K562 (cell line): ENCODE measurements around the gene PRR14. TPM values are rescaled to one million over a fixed set of nuclear protein-coding genes. Genes with fewer than 3 reads are reported as not detected.

Source experiments
- ATAC-seq: fragments of 200-7000 bp; cut with Tn5 transposase; 3 replicates; pipeline ENCODE4 v1.9.1; 2020; ENCODE audit warnings: moderate library complexity
- BruUV-seq: library from RNA; stranded (reverse); fragments of 400-500 nt; replicated peaks from 2 replicates; lab custom pipeline; 2021; lab: Mats Ljungman, UMichigan
- CTCF ChIA-PET: fragments of 300-600 bp; formaldehyde crosslinking; extraction: SDS; loops from one replicate; lab custom pipeline; 2021; ENCODE audit warnings: low intra/inter-chr PET ratio; lab: Yijun Ruan, JAX
- POLR2A ChIA-PET: fragments of 300-600, 350-650 bp; sonication (Branson Sonifier 250); formaldehyde crosslinking; extraction: SDS; loops from one replicate; lab custom pipeline; 2021; ENCODE audit warnings: antibody characterized with exemption, inconsistent platforms; lab: Yijun Ruan, JAX
- DNase-seq, 4 experiments: peaks; one replicate each; pipeline versions ENCODE4 v3.0.0 to v3.0.0-alpha.2; 2011 to 2018; ENCODE audit warnings: low spot score in 3 of 4, mixed read lengths in 3 of 4; ENCODE audit errors: extremely low read depth in 1 of 4
- FAIRE-seq: peaks from 2 replicates; lab custom pipeline; 2011; peaks lifted over from hg19 to GRCh38; lab: Jason Lieb, UNC
- H2AFZ ChIP-seq: 2 replicates; pipeline ENCODE4 v1.6.0; 2011; ENCODE audit warnings: low read depth, low read length, control low read depth, inconsistent platforms
- H3K27ac ChIP-seq: fragments of 200-600 bp; 3 replicates; pipeline ENCODE4 v1.8.0; 2011; ENCODE audit warnings: low read depth, mild to moderate bottlenecking, control low read depth, inconsistent platforms, low read length, moderate library complexity, mixed read lengths; ENCODE audit errors: extremely low read depth
- H3K27me3 ChIP-seq, 2 experiments: fragments of 300-600 bp in 1 of 2; 2 replicates in 1 of 2; 3 replicates in 1 of 2; pipeline versions ENCODE4 v1.6.0 to v1.8.0; 2011; ENCODE audit warnings: inconsistent platforms in 2 of 2, low read length in 2 of 2, mild to moderate bottlenecking in 1 of 2, mixed read lengths in 1 of 2, moderate library complexity in 1 of 2; ENCODE audit not compliant: control insufficient read depth in 2 of 2, insufficient read depth in 2 of 2
- H3K36me3 ChIP-seq: fragments of 300-600 bp; 3 replicates; pipeline ENCODE4 v1.8.0; 2011; ENCODE audit warnings: mild to moderate bottlenecking, low read length, inconsistent platforms; ENCODE audit not compliant: control insufficient read depth, insufficient read depth
- H3K4me1 ChIP-seq, 2 experiments: fragments of 200-600 bp in 1 of 2; replicated peaks in 1 of 2; 2 replicates in 1 of 2; 3 replicates in 1 of 2; pipeline versions ENCODE4 v1.5.1 to v1.8.0; 2011; ENCODE audit warnings: inconsistent platforms in 2 of 2, low read length in 2 of 2, mild to moderate bottlenecking in 1 of 2, mixed read lengths in 1 of 2, moderate library complexity in 1 of 2; ENCODE audit not compliant: control insufficient read depth in 2 of 2, insufficient read depth in 2 of 2
- H3K4me2 ChIP-seq: 2 replicates; pipeline ENCODE4 v1.6.1; 2011; ENCODE audit warnings: low read length, control low read depth, inconsistent platforms, mixed read lengths; ENCODE audit not compliant: insufficient read depth
- H3K4me3 ChIP-seq: fragments of 200-600 bp; sonication (generic), shearing (Covaris generic); 2 replicates; pipeline ENCODE4 v1.5.1; 2016; ENCODE audit warnings: control low read depth, inconsistent platforms
- H3K79me2 ChIP-seq: fragments of 200-600 bp; 3 replicates; pipeline ENCODE4 v1.8.0; 2011; ENCODE audit warnings: low read length, inconsistent platforms; ENCODE audit not compliant: control insufficient read depth, insufficient read depth
- H3K9ac ChIP-seq, 2 experiments: 2 replicates each; pipeline versions ENCODE4 v1.6.0 to v1.6.1; 2011; ENCODE audit warnings: low read depth in 2 of 2, low read length in 2 of 2, control low read depth in 1 of 2, inconsistent platforms in 1 of 2, mild to moderate bottlenecking in 1 of 2, mixed read lengths in 1 of 2; ENCODE audit not compliant: insufficient read depth in 1 of 2
- H3K9me1 ChIP-seq: one replicate; pipeline ENCODE4 v1.6.0; 2011; ENCODE audit warnings: inconsistent platforms, mild to moderate bottlenecking, low read length, moderate library complexity; ENCODE audit not compliant: control insufficient read depth, insufficient read depth
- H3K9me3 ChIP-seq: replicated peaks from 2 replicates; pipeline ENCODE4 v1.5.1; 2011; ENCODE audit warnings: low read depth, low read length, inconsistent platforms; ENCODE audit not compliant: control insufficient read depth, insufficient read depth
- H4K20me1 ChIP-seq: replicated peaks from 2 replicates; pipeline ENCODE4 v1.6.1; 2011; ENCODE audit warnings: low read length, inconsistent platforms, mixed read lengths; ENCODE audit not compliant: control insufficient read depth, insufficient read depth
- ARID1B ChIP-seq: fragments of 450-650 bp; IDR thresholded peaks from 2 replicates; pipeline ENCODE4 v1.6.1; 2016; ENCODE audit warnings: antibody characterized with exemption, mild to moderate bottlenecking, inconsistent platforms
- ARNT ChIP-seq, 2 experiments: fragments of 450-650 bp; IDR thresholded peaks; 2 replicates each; pipeline ENCODE4 v1.6.1; 2016; ENCODE audit warnings: mild to moderate bottlenecking in 1 of 2
- ASH1L ChIP-seq: fragments of 450-650 bp; IDR thresholded peaks from 2 replicates; pipeline ENCODE4 v1.6.1; 2018; ENCODE audit warnings: borderline replicate concordance, mild to moderate bottlenecking, low read depth; ENCODE audit not compliant: partially characterized antibody
- CBFA2T2 ChIP-seq: fragments of 450-650 bp; conservative IDR thresholded peaks from 2 replicates; pipeline ENCODE4 v1.6.1; 2017; ENCODE audit warnings: mild to moderate bottlenecking
- CHAMP1 ChIP-seq: fragments of 450-650 bp; IDR thresholded peaks from 2 replicates; pipeline ENCODE4 v1.6.1; 2016; ENCODE audit warnings: mild to moderate bottlenecking
- CREM ChIP-seq: IDR thresholded peaks from 2 replicates; pipeline ENCODE4 v1.6.1; 2014; ENCODE audit warnings: antibody characterized with exemption, low read depth
- GTF2E2 ChIP-seq: fragments of 200-800 bp; sonication (Bioruptor generic); IDR thresholded peaks from 2 replicates; pipeline ENCODE4 v1.6.1; 2016; ENCODE audit warnings: missing genetic modification characterization, missing compliant biosample characterization
- HDGF ChIP-seq: fragments of 450-650 bp; IDR thresholded peaks from 2 replicates; pipeline ENCODE4 v1.6.1; 2016
- TEAD4 ChIP-seq, 2 experiments: sonication (generic) in 1 of 2; formaldehyde crosslinking in 1 of 2; IDR thresholded peaks; 2 replicates each; pipeline versions ENCODE4 v1.6.1 to v1.8.0; 2012 to 2022; ENCODE audit warnings: borderline replicate concordance in 1 of 2, inconsistent platforms in 1 of 2, low read length in 1 of 2, mild to moderate bottlenecking in 1 of 2, missing genetic modification reagents in 1 of 2
- WGBS: fragments of 100-300 bp; shearing (Covaris generic); methylation state at CpG from one replicate; pipeline ENCODE4 v1.1.6; 2016; ENCODE audit warnings: low coverage, mixed read lengths; ENCODE audit not compliant: insufficient coverage; ENCODE audit errors: missing lambda C conversion rate; 5-methylcytosine and 5-hydroxymethylcytosine counted together
- in situ Hi-C: fragments of 300-500 bp; cut with MboI; formaldehyde crosslinking; loops from 4 replicates; pipeline ENCODE4 v1.15.0; 2018; ENCODE audit warnings: inconsistent platforms, mixed read lengths
- intact Hi-C: fragments of 100-400 bp; cut with micrococcal nuclease; formaldehyde crosslinking; loops from 2 replicates; pipeline ENCODE4 v1.14.2; 2022
- polyA plus RNA-seq, 8 experiments: library from polyadenylated mRNA; depleted of rRNA in 4 of 8; stranded (reverse) in 5 of 8; unstranded in 3 of 8; fragments of >200 nt; fragmentation: Nextera tagmentation in 2 of 8; fragmentation: Illumina TruSeq in 1 of 8; extraction: Ambion mirVana in 2 of 8; extraction: Trizol in 1 of 8; gene quantifications; 2 replicates each; pipeline versions ENCODE4 v1.2.1 to v1.2.3, GENCODE V29; 2011 to 2014; ENCODE audit warnings: inconsistent platforms in 1 of 8, missing spikeins in 1 of 8
- total RNA-seq, 7 experiments: library from RNA; depleted of rRNA in 6 of 7; stranded (reverse); fragments of >200 nt in 6 of 7; fragmentation: Illumina TruSeq in 2 of 7; extraction: Trizol in 2 of 7; gene quantifications; 2 replicates each; pipeline versions ENCODE4 v1.2.1 to v1.2.3, GENCODE V29; 2011 to 2021; ENCODE audit warnings: low replicate concordance in 1 of 7

The PRR14 gene
- total and polyA plus RNA-seq, 9 of the 15 experiments (the other 6 are each of a cell fraction or from before 2014, with no cell fraction given) = 2.2 to 63.1 (median 11.5) TPM

DNA sequence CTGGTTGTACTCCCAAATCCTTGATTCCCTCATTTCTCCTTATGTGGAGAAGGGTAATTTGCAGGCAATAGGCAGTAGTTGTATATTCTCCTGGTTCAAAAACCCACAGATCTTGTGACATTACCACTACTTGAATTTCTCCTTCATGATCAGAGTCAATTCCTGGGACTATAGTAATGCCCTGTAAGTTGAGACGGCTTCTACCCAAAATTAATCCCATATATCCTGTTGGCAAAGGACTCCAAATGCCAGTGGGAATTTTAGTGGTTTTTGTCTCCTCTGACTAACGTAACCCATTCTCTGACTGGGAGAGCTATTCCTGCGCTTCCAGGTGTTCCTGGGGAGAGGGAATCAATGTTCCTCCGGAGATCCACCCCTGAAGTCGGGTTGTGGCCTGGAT, 29.0 kb upstream of the PRR14 start:
- peaks cover 13% of the 10 kb centered on the region for H3K9me3 ChIP-seq
- no peak overlapping the region for H3K9ac ChIP-seq
- intact Hi-C loops (no loop called here), in situ Hi-C loops (loop anchor here (10.0 kb wide), 1 partner anchor 187 kb away; the partner anchor contains the start of gene DCTPP1)
- no peaks in the 10 kb centered on the region for H3K27me3 ChIP-seq
- no peaks in the 10 kb centered on the region for H4K20me1 ChIP-seq
- no peak overlapping the region for H3K4me2 ChIP-seq
- POLR2A ChIA-PET = interaction anchor here (0.8 to 1.7 kb wide), 2 partner anchors 13 to 29 kb away, joined by 3 to 5 read pairs; partner anchors contain the start of gene PRR14
- no peaks in the 10 kb centered on the region for H3K36me3 ChIP-seq
- no peak for DNase-seq
- H2AFZ ChIP-seq = no peak overlapping the region
- WGBS = 53% methylated on average over 5 of the region's 5 CpGs
- H3K4me3 ChIP-seq = no peak overlapping the region
- H3K27ac ChIP-seq = no peak overlapping the region
- H3K9me1 ChIP-seq = no peaks in the 10 kb centered on the region
- no peaks in the 10 kb centered on the region for H3K79me2 ChIP-seq
- CTCF ChIA-PET = interaction anchor here (0.5 kb wide), 1 partner anchor 73 kb away, joined by 3 read pairs; no protein-coding TSS in a partner anchor
- peaks cover 6 to 7% of the 10 kb centered on the region in 2 experiments; a peak in 3 of 5 replicates for H3K4me1 ChIP-seq
- no peak for FAIRE-seq
- TF ChIP-seq GTF2E2 = no peak
- no TSS peak for BruUV-seq
- no peak for ATAC-seq

GRCh38 chr16:30622455-30623032, 28.2 kb upstream of the PRR14 start:
- in situ Hi-C loops = loop anchor here (10.0 kb wide), 1 partner anchor 188 kb away; the partner anchor contains the start of gene DCTPP1
- no peak overlapping the region for H3K27ac ChIP-seq
- DNase-seq = peak in 2 of 4 experiments; percentile 25 to 52
- no peaks in the 10 kb centered on the region for H3K27me3 ChIP-seq
- intact Hi-C loops = no loop called here
- H3K9ac ChIP-seq = peak overlapping the region in 1 of 2 experiments; percentile 28; a peak in 1 of 4 replicates
- ChIA-PET POLR2A (interaction anchor here (0.5 to 1.7 kb wide), 4 partner anchors 12 to 65 kb away, joined by 3 to 5 read pairs (median 4); partner anchors contain the start of gene ZNF689), CTCF (interaction anchor here (0.5 kb wide), 1 partner anchor 72 kb away, joined by 3 read pairs; no protein-coding TSS in a partner anchor)
- H3K4me2 ChIP-seq = no peak overlapping the region
- peak overlapping the region; percentile 74; the same call in 1 of the 2 replicates for H2AFZ ChIP-seq
- H3K9me3 ChIP-seq = peaks cover 13% of the 10 kb centered on the region
- H3K4me3 ChIP-seq = no peak overlapping the region
- no peaks in the 10 kb centered on the region for H3K36me3 ChIP-seq
- FAIRE-seq = no peak
- ATAC-seq = peak; percentile 54; the same call in 2 of the 3 replicates
- no peaks in the 10 kb centered on the region for H4K20me1 ChIP-seq
- H3K4me1 ChIP-seq = peaks cover 6 to 7% of the 10 kb centered on the region in 2 experiments; a peak in 3 of 5 replicates
- no TSS peak for BruUV-seq
- no peaks in the 10 kb centered on the region for H3K9me1 ChIP-seq
- 25% methylated on average over 10 of the region's 10 CpGs for WGBS
- H3K79me2 ChIP-seq = no peaks in the 10 kb centered on the region
- 0 out of 2 replicates have a peak, but pooled peaks have one; percentile 41 for TF ChIP-seq TEAD4 (IDR thresholded peaks at IDR 0.05; ENCODE audit: low read length)
- TF ChIP-seq TEAD4 (CRISPR knock-in tag; IDR thresholded peaks at IDR 0.05; ENCODE audit: borderline replicate concordance) = no peak
- TF ChIP-seq ARNT (IDR thresholded peaks at IDR 0.05) = no peak
- TF ChIP-seq CREM = 0 out of 2 replicates have a peak, but pooled peaks have one; percentile 7
- peak; percentile 30; the same call in 1 of the 2 replicates for TF ChIP-seq CBFA2T2
- TF ChIP-seq CHAMP1 = no peak
- no peak for TF ChIP-seq ASH1L
- TF ChIP-seq ARID1B = peak; percentile 47
- TF ChIP-seq HDGF = no peak
